ENCODE measurements around the gene LHFPL3.

DNA sequence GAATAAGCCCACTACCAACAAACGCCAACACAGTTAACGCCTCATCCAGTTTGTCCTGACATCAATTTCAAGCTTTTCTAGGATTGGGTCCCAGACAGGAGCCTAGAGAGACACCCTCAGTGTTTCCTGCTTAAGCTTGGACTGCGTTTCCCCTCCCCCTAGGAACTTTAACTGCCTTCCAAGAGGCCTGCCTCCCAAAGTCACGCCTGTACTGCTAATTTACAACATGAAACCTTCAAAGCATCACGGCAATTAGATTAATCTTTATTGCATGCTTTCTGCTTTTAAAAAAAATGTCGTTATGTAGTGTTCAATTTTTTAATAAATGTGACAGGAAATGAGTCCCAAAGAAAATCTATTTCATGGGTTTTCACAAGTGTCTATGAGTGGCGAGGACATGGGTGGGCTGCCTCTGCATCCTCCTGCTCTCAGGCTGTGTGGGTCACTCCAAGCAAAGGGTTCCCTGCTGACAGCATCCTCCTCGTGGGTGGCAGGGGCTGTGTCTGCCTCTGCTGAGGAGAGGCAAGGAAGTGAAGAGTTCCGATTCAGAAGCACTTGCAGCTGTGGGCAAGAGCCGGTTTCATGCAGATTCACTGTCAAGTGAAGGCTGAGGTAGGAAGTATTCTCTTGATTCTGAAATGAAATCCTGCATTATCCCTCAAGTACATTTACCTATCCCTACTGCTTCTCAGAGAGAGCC is 492.6 kb downstream of the LHFPL3 start:
- TF ChIP-seq CTCF (IDR thresholded peaks at IDR 0.05), result no peak
- no peak for TF ChIP-seq POLR2A (IDR thresholded peaks at IDR 0.05)

Data from right lobe of liver (tissue), 4 donors.